HepG2 (cell line): Measurements from ENCODE around the gene RANBP17.

Source experiments
- ARHGAP35 ChIP-seq: sonication (generic); formaldehyde crosslinking; IDR thresholded peaks from 2 replicates; pipeline ENCODE4 v1.9.0; 2022; ENCODE audit warnings: mild to moderate bottlenecking, inconsistent platforms, moderate library complexity, missing genetic modification reagents, borderline replicate concordance
- ARNT2 ChIP-seq: sonication (generic); formaldehyde crosslinking; IDR thresholded peaks from 2 replicates; pipeline ENCODE4 v1.8.0; 2022; ENCODE audit warnings: mild to moderate bottlenecking, low read depth, missing genetic modification reagents, moderate library complexity
- HMGXB4 ChIP-seq, 2 experiments: sonication (generic) in 1 of 2; formaldehyde crosslinking in 1 of 2; IDR thresholded peaks; 2 replicates each; pipeline versions ENCODE4 v1.4.0 to v1.6.1; 2018 to 2020; ENCODE audit warnings: missing genetic modification reagents in 2 of 2, borderline replicate concordance in 1 of 2, low read depth in 1 of 2, mild to moderate bottlenecking in 1 of 2, missing biosample characterization in 1 of 2
- IKZF1 ChIP-seq: fragments of 450-650 bp; IDR thresholded peaks from 2 replicates; pipeline ENCODE4 v1.7.1; 2016
- MEIS2 ChIP-seq: sonication (generic); formaldehyde crosslinking; IDR thresholded peaks from 2 replicates; pipeline ENCODE4 v1.9.0; 2021; ENCODE audit warnings: mild to moderate bottlenecking, missing genetic modification reagents
- MXI1 ChIP-seq: IDR thresholded peaks from 3 replicates; pipeline ENCODE4 v1.6.1; 2012; ENCODE audit warnings: low read depth, low read length, inconsistent platforms, borderline replicate concordance
- NKX3-1 ChIP-seq: sonication (generic); formaldehyde crosslinking; IDR thresholded peaks from 2 replicates; pipeline ENCODE4 v1.5.0; 2020; ENCODE audit warnings: missing genetic modification reagents
- POLR2A ChIP-seq, 2 experiments: IDR thresholded peaks; 2 replicates each; pipeline ENCODE4 v1.6.1; 2011; ENCODE audit warnings: low read depth in 2 of 2, low read length in 2 of 2, mild to moderate bottlenecking in 1 of 2, moderate library complexity in 1 of 2; ENCODE audit not compliant: insufficient read depth in 1 of 2
- POLR2AphosphoS5 ChIP-seq: IDR thresholded peaks from 2 replicates; pipeline ENCODE4 v1.6.1; 2012; ENCODE audit warnings: low read depth, low read length
- ZBTB33 ChIP-seq: sonication (generic); formaldehyde crosslinking; IDR thresholded peaks from 2 replicates; pipeline ENCODE4 v1.4.0; 2020; ENCODE audit warnings: missing genetic modification reagents
- ZC3H4 ChIP-seq: sonication (generic); formaldehyde crosslinking; IDR thresholded peaks from 2 replicates; pipeline ENCODE4 v1.4.0; 2020; ENCODE audit warnings: missing genetic modification reagents, borderline replicate concordance
- ZNF350 ChIP-seq: sonication (generic); formaldehyde crosslinking; IDR thresholded peaks from 2 replicates; pipeline ENCODE4 v1.4.0; 2020; ENCODE audit warnings: mild to moderate bottlenecking, low read depth, missing genetic modification reagents, borderline replicate concordance
- TF ChIP-seq, protein P1 (sequence below): sonication (generic); formaldehyde crosslinking; IDR thresholded peaks from 2 replicates; pipeline ENCODE4 v1.8.0; 2022; ENCODE audit warnings: mild to moderate bottlenecking, missing genetic modification reagents, borderline replicate concordance

- TF ChIP-seq POLR2AphosphoS5 (no peak), ARNT2 (CRISPR knock-in tag) (no peak), ZC3H4 (CRISPR knock-in tag) (no peak), NKX3-1 (CRISPR knock-in tag) (no peak), ARHGAP35 (no peak), ZNF350 (CRISPR knock-in tag) (no peak), HMGXB4 (CRISPR knock-in tag; IDR thresholded peaks at IDR 0.05; ENCODE audit: borderline replicate concordance in 1 of 2, low read depth in 1 of 2) (no peak), MEIS2 (CRISPR knock-in tag) (no peak), POLR2A (IDR thresholded peaks at IDR 0.05; ENCODE audit: insufficient read depth in 1 of 2, low read depth in 2 of 2, low read length in 2 of 2) (no peak), IKZF1 (no peak), ZBTB33 (CRISPR knock-in tag) (no peak), MXI1 (no peak)
- TF ChIP-seq, protein P1, sequence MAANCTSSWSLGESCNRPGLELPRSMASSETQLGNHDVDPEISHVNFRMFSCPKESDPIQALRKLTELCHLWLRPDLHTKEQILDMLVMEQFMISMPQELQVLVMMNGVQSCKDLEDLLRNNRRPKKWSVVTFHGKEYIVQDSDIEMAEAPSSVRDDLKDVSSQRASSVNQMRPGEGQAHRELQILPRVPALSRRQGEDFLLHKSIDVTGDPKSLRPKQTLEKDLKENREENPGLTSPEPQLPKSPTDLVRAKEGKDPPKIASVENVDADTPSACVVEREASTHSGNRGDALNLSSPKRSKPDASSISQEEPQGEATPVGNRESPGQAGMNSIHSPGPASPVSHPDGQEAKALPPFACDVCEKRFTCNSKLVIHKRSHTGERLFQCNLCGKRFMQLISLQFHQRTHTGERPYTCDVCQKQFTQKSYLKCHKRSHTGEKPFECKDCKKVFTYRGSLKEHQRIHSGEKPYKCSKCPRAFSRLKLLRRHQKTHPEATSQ (CRISPR knock-in tag) = no peak
These were observed 390.9 kb downstream of the RANBP17 start for GRCh38 chr5:171252674-171253073.
